Measurements from ENCODE around the gene KLF1. TPM values are rescaled to one million over a fixed set of nuclear protein-coding genes. Genes with fewer than 3 reads are reported as not detected.

Gene KLF1
- total and polyA plus RNA-seq, 2 of the 8 experiments (the other 6 are each of a cell fraction or from before 2014, with no cell fraction given), result 0.84 to 0.91 TPM

DNA sequence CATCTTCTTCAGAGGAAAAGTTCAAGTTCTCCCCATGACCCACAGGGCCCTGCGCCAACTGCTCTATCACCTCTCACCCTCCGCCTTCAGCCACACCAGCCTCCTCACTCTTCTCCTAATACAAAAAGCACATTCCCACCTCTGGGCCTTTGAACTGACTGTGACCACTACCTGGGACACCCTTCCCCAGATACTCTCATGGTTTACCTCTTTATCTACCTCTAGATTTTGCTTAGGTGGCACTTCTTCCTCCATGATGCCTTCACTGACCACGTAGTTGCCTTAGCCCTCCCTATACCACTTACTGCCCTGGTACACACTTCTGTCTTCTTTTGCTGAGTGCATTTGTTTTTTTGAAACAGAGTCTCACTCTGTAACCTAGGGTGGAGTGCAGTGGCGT, 36.0 kb upstream of the KLF1 start:
- ChIA-PET CTCF (ENCODE audit: partially characterized antibody) (interaction anchor here (1.2 kb wide), 1 partner anchor 38 kb away, joined by 5 read pairs; no protein-coding TSS in a partner anchor), POLR2A (ENCODE audit: partially characterized antibody) (interaction anchor here (0.6 to 13.9 kb wide), 6 partner anchors 10 to 50 kb away, joined by 4 to 180 read pairs (median 10); partner anchors contain the start of genes CALR, FARSA and GCDH)
- DNase-seq (ENCODE audit: low read depth in 1 of 2, low spot score in 2 of 2) (no peak), FAIRE-seq (no peak)
- Histone ChIP-seq H3K79me2 (ENCODE audit: control insufficient read depth in 1 of 2, insufficient read depth in 2 of 2, low read length in 2 of 2) (no peaks in the 10 kb centered on the region), H2BK120ac (replicated peaks; ENCODE audit: low read depth, low read length) (no peak overlapping the region), H4K20me1 (replicated peaks in 1 of 2; ENCODE audit: control insufficient read depth in 1 of 2, insufficient read depth in 2 of 2, low read length in 2 of 2) (peaks cover 0 to 3% of the 10 kb centered on the region in 2 experiments), H4K8ac (ENCODE audit: extremely low read depth, insufficient read depth, low read length) (no peak overlapping the region), H3K27me3 (replicated peaks in 1 of 4; ENCODE audit: control insufficient read depth in 3 of 4, extremely low read depth in 1 of 4, insufficient read depth in 3 of 4, low read length in 3 of 4) (peaks cover 6 to 11% (median 10%) of the 10 kb centered on the region in 4 experiments), H2BK5ac (ENCODE audit: low read depth, low read length) (no peak overlapping the region), H2BK20ac (ENCODE audit: low read length) (no peak overlapping the region), H3K4me3 (ENCODE audit: extremely low read depth in 1 of 4, insufficient read depth in 2 of 4, low read depth in 3 of 4, low read length in 4 of 4) (no peak overlapping the region), H3K4me2 (ENCODE audit: insufficient read depth in 1 of 2, low read depth in 2 of 2, low read length in 2 of 2) (no peak overlapping the region), H2AK5ac (ENCODE audit: low read depth, low read length) (no peak overlapping the region), H2BK12ac (ENCODE audit: low read depth, low read length) (no peak overlapping the region), H3K4ac (replicated peaks; ENCODE audit: insufficient read length, low read depth, low read length) (no peak overlapping the region), H4K91ac (replicated peaks; ENCODE audit: insufficient read length, low read length) (no peak overlapping the region), H4K5ac (ENCODE audit: insufficient read length, low read depth, low read length) (no peak overlapping the region), H3K23ac (ENCODE audit: insufficient read length) (no peak overlapping the region), H3K27ac (ENCODE audit: low read depth, low read length) (no peak overlapping the region), H3K79me1 (ENCODE audit: low read depth, low read length) (no peaks in the 10 kb centered on the region), H3K9me3 (ENCODE audit: insufficient read depth in 2 of 2, low read depth in 1 of 2, low read length in 1 of 2) (peaks cover 2 to 9% of the 10 kb centered on the region in 2 experiments; a peak in 1 of 4 replicates), H2AFZ (ENCODE audit: low read length) (no peak overlapping the region), H3K14ac (ENCODE audit: insufficient read length) (no peak overlapping the region), H3K9ac (replicated peaks in 1 of 4; ENCODE audit: extremely low read depth in 1 of 4, low read depth in 3 of 4, low read length in 3 of 4) (no peak overlapping the region), H3K4me1 (replicated peaks in 1 of 4; ENCODE audit: control insufficient read depth in 3 of 4, insufficient read depth in 4 of 4, low read length in 3 of 4) (peaks cover 0 to 2% (median 0%) of the 10 kb centered on the region in 4 experiments; a peak in 1 of 7 replicates), H2BK15ac (ENCODE audit: low read length) (no peak overlapping the region), H3K36me3 (ENCODE audit: control insufficient read depth in 2 of 4, insufficient read depth in 4 of 4, low read length in 3 of 4) (peaks cover 25 to 55% (median 38%) of the 10 kb centered on the region in 4 experiments; a peak in 7 of 8 replicates), H3K23me2 (ENCODE audit: low read depth, low read length) (no peaks in the 10 kb centered on the region), H3K18ac (ENCODE audit: extremely low read depth, low read length) (no peak overlapping the region), H3K56ac (replicated peaks; ENCODE audit: insufficient read length, low read depth, low read length) (no peak overlapping the region)
- no peak for TF ChIP-seq TBP (IDR thresholded peaks at IDR 0.05; ENCODE audit: low read depth, low read length)
- TF ChIP-seq ZNF274 (IDR thresholded peaks at IDR 0.05; ENCODE audit: borderline replicate concordance, extremely low read depth, low read length), result no peak
- 98% methylated on average over 4 of the region's 4 CpGs; no CpG with 5 or more reads in 1 of the 2 experiments for WGBS, 2 experiments (ENCODE audit: extremely low coverage in 1 of 2, insufficient coverage in 1 of 2, insufficient read length in 1 of 2, insufficient replicate concordance in 2 of 2, low coverage in 1 of 2, low lambda C conversion rate in 2 of 2, missing lambda C conversion rate in 1 of 2)

Measured in H1 (cell line).